DND-41 (cell line): ENCODE data around the gene NAA35.

ENCODE experiments used
- EZH2 ChIP-seq: IDR thresholded peaks from 3 replicates; pipeline ENCODE4 v1.6.1; 2012; ENCODE audit warnings: borderline replicate concordance, low read depth, mild to moderate bottlenecking, moderate library complexity, low read length, inconsistent platforms; ENCODE audit not compliant: severe bottlenecking
- TF ChIP-seq, protein P1 (sequence below): IDR thresholded peaks from 2 replicates; pipeline ENCODE4 v1.5.1; 2012; ENCODE audit warnings: borderline replicate concordance, low read length, moderate library complexity, mild to moderate bottlenecking; ENCODE audit not compliant: poor library complexity, severe bottlenecking; ENCODE audit errors: extremely low read depth

GRCh38 chr9:85969727-85970126, 28.8 kb downstream of the NAA35 start:
- TF ChIP-seq, protein P1, sequence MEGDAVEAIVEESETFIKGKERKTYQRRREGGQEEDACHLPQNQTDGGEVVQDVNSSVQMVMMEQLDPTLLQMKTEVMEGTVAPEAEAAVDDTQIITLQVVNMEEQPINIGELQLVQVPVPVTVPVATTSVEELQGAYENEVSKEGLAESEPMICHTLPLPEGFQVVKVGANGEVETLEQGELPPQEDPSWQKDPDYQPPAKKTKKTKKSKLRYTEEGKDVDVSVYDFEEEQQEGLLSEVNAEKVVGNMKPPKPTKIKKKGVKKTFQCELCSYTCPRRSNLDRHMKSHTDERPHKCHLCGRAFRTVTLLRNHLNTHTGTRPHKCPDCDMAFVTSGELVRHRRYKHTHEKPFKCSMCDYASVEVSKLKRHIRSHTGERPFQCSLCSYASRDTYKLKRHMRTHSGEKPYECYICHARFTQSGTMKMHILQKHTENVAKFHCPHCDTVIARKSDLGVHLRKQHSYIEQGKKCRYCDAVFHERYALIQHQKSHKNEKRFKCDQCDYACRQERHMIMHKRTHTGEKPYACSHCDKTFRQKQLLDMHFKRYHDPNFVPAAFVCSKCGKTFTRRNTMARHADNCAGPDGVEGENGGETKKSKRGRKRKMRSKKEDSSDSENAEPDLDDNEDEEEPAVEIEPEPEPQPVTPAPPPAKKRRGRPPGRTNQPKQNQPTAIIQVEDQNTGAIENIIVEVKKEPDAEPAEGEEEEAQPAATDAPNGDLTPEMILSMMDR: no peak
- no peak for TF ChIP-seq EZH2
